ENCODE data around the gene IL1RAPL1.

The IL1RAPL1 gene

DNA sequence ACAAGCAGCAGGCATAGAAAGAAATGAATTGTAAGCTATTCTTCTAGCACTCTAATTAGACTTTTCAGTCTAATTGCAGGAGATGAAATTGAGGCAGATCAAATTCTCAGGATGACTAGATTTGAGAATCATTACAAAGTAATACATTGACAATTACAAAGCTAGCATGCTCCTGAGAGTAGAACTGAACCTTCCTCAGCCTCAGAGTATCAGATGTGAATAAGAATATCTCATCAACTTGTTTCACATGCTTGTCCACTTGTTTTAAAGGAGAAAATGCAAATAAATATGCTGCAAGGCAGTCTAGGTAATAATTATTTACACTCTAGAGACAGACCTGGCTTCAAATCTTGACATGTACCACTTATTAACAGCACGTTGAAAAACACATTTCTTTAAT is 1137.1 kb downstream of the IL1RAPL1 start:
- no peak for DNase-seq (ENCODE audit: low read depth, low spot score)
- no peak overlapping the region for H3K4me3 ChIP-seq (ENCODE audit: low read depth, low read length)
- TF ChIP-seq, protein P1, sequence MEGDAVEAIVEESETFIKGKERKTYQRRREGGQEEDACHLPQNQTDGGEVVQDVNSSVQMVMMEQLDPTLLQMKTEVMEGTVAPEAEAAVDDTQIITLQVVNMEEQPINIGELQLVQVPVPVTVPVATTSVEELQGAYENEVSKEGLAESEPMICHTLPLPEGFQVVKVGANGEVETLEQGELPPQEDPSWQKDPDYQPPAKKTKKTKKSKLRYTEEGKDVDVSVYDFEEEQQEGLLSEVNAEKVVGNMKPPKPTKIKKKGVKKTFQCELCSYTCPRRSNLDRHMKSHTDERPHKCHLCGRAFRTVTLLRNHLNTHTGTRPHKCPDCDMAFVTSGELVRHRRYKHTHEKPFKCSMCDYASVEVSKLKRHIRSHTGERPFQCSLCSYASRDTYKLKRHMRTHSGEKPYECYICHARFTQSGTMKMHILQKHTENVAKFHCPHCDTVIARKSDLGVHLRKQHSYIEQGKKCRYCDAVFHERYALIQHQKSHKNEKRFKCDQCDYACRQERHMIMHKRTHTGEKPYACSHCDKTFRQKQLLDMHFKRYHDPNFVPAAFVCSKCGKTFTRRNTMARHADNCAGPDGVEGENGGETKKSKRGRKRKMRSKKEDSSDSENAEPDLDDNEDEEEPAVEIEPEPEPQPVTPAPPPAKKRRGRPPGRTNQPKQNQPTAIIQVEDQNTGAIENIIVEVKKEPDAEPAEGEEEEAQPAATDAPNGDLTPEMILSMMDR (IDR thresholded peaks at IDR 0.05; ENCODE audit: low read depth, low read length) = no peak
- in situ Hi-C loops (cut with HindIII; ENCODE audit: low sequenced_read_pairs) = no loop called here

DNA sequence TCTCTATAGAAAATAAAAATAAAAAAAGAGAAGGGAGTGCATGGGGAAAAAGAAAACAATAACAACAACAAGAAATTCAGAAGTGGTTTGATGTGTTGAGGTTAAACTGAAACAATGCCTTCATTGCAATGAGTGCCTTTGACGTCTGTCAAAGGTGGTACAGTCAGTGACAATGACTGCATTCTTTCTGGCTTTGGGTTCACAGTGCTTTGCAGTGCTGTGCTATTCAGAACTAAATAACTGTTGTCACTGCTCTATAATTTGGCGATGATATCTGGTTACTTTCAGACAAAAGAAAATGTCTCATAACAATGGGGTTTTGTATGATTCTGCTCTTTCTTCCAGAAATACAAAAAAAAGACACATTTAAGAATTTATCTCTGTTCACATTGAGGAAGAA is 1139.6 kb downstream of the IL1RAPL1 start:
- no peak overlapping the region for H3K4me3 ChIP-seq (ENCODE audit: low read depth, low read length)
- TF ChIP-seq, protein P1 (IDR thresholded peaks at IDR 0.05; ENCODE audit: low read depth, low read length) = no peak
- DNase-seq (ENCODE audit: low read depth, low spot score) = no peak
- in situ Hi-C loops (cut with HindIII; ENCODE audit: low sequenced_read_pairs) = no loop called here

DNA sequence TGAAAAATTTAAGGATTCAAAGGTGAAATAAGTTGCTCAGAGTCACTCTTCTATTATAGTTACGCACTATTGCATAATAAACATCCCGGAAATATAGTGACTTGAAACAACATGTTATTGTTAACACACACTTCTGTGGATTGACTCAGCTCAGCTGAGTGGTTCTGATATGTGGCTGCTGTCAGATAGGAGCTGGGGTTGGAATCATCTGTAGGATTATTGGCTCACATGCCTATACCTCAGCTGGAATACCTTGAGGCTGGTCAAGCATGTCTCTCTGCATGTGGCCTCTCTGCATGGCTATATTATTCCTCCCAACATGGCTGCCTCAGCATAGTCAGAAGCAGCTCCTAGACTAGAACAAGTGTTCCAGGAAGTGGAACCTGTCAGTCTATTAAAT is 1141.4 kb downstream of the IL1RAPL1 start:
- TF ChIP-seq, protein P1 (IDR thresholded peaks at IDR 0.05; ENCODE audit: low read depth, low read length) = no peak
- no peak for DNase-seq (ENCODE audit: low read depth, low spot score)
- in situ Hi-C loops (cut with HindIII; ENCODE audit: low sequenced_read_pairs) = no loop called here
- H3K4me3 ChIP-seq (ENCODE audit: low read depth, low read length) = no peak overlapping the region

DNA sequence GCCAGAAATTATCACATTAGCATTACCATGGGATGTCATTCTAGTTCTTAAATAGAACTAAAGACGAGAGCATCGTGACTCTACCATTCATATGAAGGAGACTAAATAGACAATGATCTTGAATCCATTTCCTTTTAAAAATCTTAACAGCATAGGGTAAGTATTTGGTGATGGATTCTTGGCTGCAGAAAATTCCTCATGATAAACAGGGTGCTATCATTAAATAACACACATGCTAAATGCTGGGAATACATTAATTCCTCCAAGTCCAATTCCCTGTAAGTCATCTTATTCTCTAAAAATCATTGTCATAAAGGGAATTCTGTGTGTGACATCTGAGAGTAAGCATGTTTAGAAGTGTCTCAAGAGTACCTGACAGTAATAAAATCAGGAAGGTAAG is 1157.7 kb downstream of the IL1RAPL1 start:
- TF ChIP-seq, protein P1 (IDR thresholded peaks at IDR 0.05; ENCODE audit: low read depth, low read length) = no peak
- no peak overlapping the region for H3K4me3 ChIP-seq (ENCODE audit: low read depth, low read length)
- in situ Hi-C loops (cut with HindIII; ENCODE audit: low sequenced_read_pairs) = no loop called here
- no peak for DNase-seq (ENCODE audit: low read depth, low spot score)

DNA sequence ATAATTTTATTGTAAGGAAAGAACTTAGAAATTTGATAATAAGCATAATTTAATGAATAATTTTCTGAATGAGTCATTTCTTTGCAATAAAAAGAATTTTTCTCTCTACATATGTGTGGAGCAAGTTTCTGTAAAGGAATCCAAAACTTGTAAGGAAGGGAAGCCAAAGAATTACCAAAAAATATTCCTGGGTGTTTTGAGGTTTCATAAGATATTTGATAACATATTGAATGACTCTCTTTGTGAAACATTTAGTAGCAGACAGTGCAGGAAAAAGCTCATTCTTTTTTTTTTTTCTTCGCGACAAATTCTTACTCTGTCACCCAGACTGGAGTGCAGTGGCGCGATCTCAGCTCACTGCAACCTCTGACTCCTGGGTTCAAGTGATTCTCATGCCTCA is 1159.1 kb downstream of the IL1RAPL1 start:
- in situ Hi-C loops (cut with HindIII; ENCODE audit: low sequenced_read_pairs) = no loop called here
- H3K4me3 ChIP-seq (ENCODE audit: low read depth, low read length) = no peak overlapping the region
- TF ChIP-seq, protein P1 (IDR thresholded peaks at IDR 0.05; ENCODE audit: low read depth, low read length) = no peak
- peak; percentile 2 for DNase-seq (ENCODE audit: low read depth, low spot score)

DNA sequence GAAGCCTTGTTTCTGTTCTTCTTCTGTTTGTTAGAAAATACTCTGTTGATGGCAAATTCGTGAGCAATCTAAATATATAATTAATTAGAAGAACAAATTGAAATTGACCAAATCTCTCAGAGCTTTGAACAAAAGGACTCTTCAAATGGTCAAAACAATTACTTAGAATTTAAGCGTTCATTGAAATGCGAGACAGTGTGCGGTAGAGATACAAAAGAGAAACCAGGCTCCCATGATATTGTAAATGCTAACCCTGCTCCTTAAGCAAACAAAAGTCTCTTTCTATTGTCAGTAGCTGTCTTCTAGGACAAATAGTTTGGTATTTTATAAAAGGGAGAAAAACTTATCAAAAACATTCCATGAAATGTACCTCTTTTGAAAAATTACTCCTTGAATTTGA is 1174.8 kb downstream of the IL1RAPL1 start:
- H3K4me3 ChIP-seq (ENCODE audit: low read depth, low read length) = no peak overlapping the region
- peak; percentile 3 for DNase-seq (ENCODE audit: low read depth, low spot score)
- in situ Hi-C loops (cut with HindIII; ENCODE audit: low sequenced_read_pairs) = no loop called here
- TF ChIP-seq, protein P1 (IDR thresholded peaks at IDR 0.05; ENCODE audit: low read depth, low read length) = no peak

DNA sequence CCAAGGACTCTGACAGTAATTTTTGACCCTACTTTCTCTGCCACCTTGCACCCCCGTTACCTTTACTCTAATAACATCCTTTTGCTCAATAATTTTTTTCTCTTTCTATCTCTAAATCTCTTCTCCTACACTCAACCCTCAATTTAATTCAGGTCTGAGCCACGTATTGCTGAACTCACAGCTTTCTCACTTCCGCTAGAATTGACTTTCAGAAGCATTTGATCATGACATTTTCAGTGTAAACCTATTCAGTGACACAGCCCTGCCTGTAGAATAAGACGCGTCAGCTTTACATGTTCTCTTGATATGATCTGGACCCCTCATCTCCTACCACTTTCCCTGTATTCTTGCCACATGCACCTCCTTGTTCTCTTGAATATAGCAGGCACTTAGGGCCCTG is 1188.6 kb downstream of the IL1RAPL1 start:
- in situ Hi-C loops (cut with HindIII; ENCODE audit: low sequenced_read_pairs) = no loop called here
- TF ChIP-seq, protein P1 (IDR thresholded peaks at IDR 0.05; ENCODE audit: low read depth, low read length) = no peak
- no peak overlapping the region for H3K4me3 ChIP-seq (ENCODE audit: low read depth, low read length)

More for the DNA sequence above, 1188.6 kb downstream of the IL1RAPL1 start:
- no peak for DNase-seq (ENCODE audit: low read depth, low spot score)
